M059J (cell line): ENCODE results near the gene PHTF2. TPM values are rescaled to one million over a fixed set of nuclear protein-coding genes. Genes with fewer than 3 reads are reported as not detected.
"Not testable (repeated sequence)": the region's sequence is repeated elsewhere in the genome, so short reads cannot be mapped to it uniquely, and the experiment has no call there.

Experiments used
- DNase-seq: peaks from one replicate; pipeline ENCODE4 v3.0.0-alpha.2; 2012; ENCODE audit warnings: low read depth
- total RNA-seq: library from RNA; depleted of rRNA; stranded (reverse); fragments of >200 nt; shearing (Covaris generic); gene quantifications from 2 replicates; pipeline ENCODE4 v1.2.3, GENCODE V29; 2014; rRNA removed

The PHTF2 gene
- total RNA-seq, 1 experiment from 2014 or later, result 46.0 TPM

- DNase-seq, result peak; percentile 10
Measured at GRCh38 chr7:77989981-77990566, 191.5 kb downstream of the PHTF2 start.

- DNase-seq, result no peak
Measured at GRCh38 chr7:77991656-77992055, 193.1 kb downstream of the PHTF2 start.

- no peak for DNase-seq
Measured at GRCh38 chr7:77993838-77994237, 195.3 kb downstream of the PHTF2 start.

GRCh38 chr7:77995717-77996116 lies 197.1 kb downstream of the PHTF2 start:
- no peak for DNase-seq

- not testable (repeated sequence) for DNase-seq
Measured at GRCh38 chr7:77999168-77999567, 200.6 kb downstream of the PHTF2 start.

- DNase-seq, result peak; percentile 20
Measured at GRCh38 chr7:78002021-78002420, 203.4 kb downstream of the PHTF2 start.

GRCh38 chr7:78002715-78003114 lies 204.1 kb downstream of the PHTF2 start:
- DNase-seq, result peak; percentile 23

GRCh38 chr7:78006063-78006755 lies 207.6 kb downstream of the PHTF2 start:
- no peak for DNase-seq

Other genes with a start within 250 kb of the PHTF2 start
- 24.1 and 27.6 TPM in 2 replicates for gene RSBN1L, start 102.3 kb upstream of the PHTF2 start, total RNA-seq
- gene TMEM60, start 339 bp upstream of the PHTF2 start, total RNA-seq, result 49.7 and 59.7 TPM in 2 replicates